Activated CD4-positive, alpha-beta T cell treated with anti-CD3 and anti-CD28 coated beads for 36 hours (primary cell): ENCODE measurements around the gene SMIM44. TPM values are rescaled to one million over a fixed set of nuclear protein-coding genes. Genes with fewer than 3 reads are reported as not detected.
"Not testable (repeated sequence)": the region's sequence is repeated elsewhere in the genome, so short reads cannot be mapped to it uniquely, and the experiment has no call there.

Experiments used
- ATAC-seq: fragments of 200-7000 bp; cut with Tn5 transposase; one replicate; pipeline ENCODE4 v1.10.0; 2021; ENCODE audit warnings: mild to moderate bottlenecking, moderate library complexity
- CTCF ChIA-PET: fragments of 350-600 bp; sonication (Branson Sonifier 250); formaldehyde crosslinking; loops from one replicate; lab custom pipeline; 2021; ENCODE audit warnings: antibody characterized with exemption; lab: Charles Lee
- POLR2A ChIA-PET: fragments of 350-600 bp; sonication (Branson Sonifier 250); formaldehyde crosslinking; loops from one replicate; lab custom pipeline; 2021; ENCODE audit warnings: antibody characterized with exemption, inconsistent platforms; lab: Charles Lee
- DNase-seq: peaks from one replicate; pipeline ENCODE4 v3.0.0-alpha.2; 2020
- H3K27ac Mint-ChIP-seq: one replicate; pipeline ENCODE4 v1.8.0; 2021; ENCODE audit warnings: mixed read lengths
- H3K27me3 Mint-ChIP-seq: one replicate; pipeline ENCODE4 v1.8.0; 2021; ENCODE audit warnings: mixed read lengths
- H3K36me3 Mint-ChIP-seq: one replicate; pipeline ENCODE4 v1.8.0; 2021; ENCODE audit warnings: low read depth, mixed read lengths
- H3K4me1 Mint-ChIP-seq: one replicate; pipeline ENCODE4 v1.8.0; 2021; ENCODE audit warnings: mixed read lengths
- H3K4me3 Mint-ChIP-seq: one replicate; pipeline ENCODE4 v1.8.0; 2021; ENCODE audit warnings: mild to moderate bottlenecking, moderate library complexity, mixed read lengths
- H3K9me3 Mint-ChIP-seq: one replicate; pipeline ENCODE4 v1.8.0; 2021; ENCODE audit warnings: low read depth, mixed read lengths
- intact Hi-C, 2 experiments: fragments of 100-400 bp; cut with DNase I in 1 of 2; cut with micrococcal nuclease in 1 of 2; formaldehyde crosslinking; loops; one replicate each; pipeline versions ENCODE4 v1.14.2 to v1.15.1; 2022 to 2024; cut with DNase I, micrococcal nuclease
- total RNA-seq, 2 experiments: library from RNA; stranded (reverse); gene quantifications; one replicate each; pipeline ENCODE4 v1.2.3, GENCODE V29; 2021

Gene SMIM44
- total RNA-seq, 2 experiments from 2014 or later = not detected

DNA sequence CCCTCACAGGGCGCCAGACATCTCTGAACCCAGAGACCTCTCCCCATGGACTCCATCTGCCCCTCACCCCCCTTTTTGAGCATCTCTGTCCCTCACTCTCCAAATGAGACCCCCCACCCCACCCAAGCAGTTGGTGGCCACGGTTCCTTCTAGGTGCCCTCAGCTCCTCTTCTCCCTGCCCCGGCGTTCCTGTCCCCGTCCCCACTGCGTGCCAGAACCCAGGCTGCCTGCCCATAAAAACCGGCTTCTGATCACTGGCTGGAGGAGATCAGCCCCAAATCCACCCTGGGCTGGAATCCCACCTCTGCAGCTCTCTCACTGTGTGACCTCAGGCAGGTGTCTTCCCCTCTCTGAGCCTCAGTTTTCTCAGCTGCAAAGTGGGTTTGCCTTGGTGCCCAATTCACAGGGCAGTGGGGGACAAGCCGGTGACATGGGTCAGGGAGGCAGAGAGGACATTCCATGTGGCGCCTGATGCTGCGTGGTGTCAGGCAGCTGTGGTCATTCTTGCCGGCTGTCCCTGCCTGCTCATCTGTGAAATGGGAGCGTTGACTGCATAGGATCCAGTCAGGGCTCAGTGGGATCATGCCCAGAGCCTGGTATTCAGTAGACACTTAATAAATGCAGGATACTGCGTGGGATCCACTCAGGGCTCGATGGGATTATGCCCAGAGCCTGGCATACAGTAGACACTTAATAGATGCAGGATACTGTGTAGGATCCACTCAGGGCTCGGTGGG, 28.4 kb downstream of the SMIM44 start:
- Mint-ChIP-seq H3K4me3 (no peak overlapping the region), H3K9me3 (no peaks in the 10 kb centered on the region), H3K27ac (no peak overlapping the region), H3K27me3 (no peaks in the 10 kb centered on the region), H3K4me1 (no peaks in the 10 kb centered on the region), H3K36me3 (peaks cover 15% of the 10 kb centered on the region)
- no peak for ATAC-seq
- intact Hi-C loops = no loop called here
- ChIA-PET CTCF (interaction anchor here (0.6 kb wide), 1 partner anchor 638 kb away, joined by 3 read pairs; no protein-coding TSS in a partner anchor), POLR2A (no interaction called here)
- DNase-seq = no peak

DNA sequence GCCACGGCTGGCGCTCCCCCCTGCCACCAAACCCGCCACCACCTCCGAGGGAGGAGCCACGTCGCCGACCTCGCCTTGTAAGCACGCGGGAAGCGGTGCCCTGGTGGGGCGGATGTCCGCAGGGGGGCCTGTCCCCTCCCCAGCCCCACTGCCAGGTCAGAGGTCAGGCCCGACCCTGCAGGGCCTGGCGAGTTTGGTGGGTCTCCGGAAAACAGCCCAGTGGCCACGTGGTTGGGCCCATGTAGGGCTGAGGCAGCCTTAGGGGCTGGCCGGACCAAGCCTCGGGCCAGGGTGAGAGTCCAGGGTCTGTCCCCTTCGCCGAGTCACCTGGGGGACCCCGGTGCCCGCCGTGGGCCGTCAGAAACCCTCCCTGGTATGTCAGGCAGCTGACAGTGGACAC, 29.4 kb downstream of the SMIM44 start:
- ATAC-seq (no peak), DNase-seq (no peak)
- no peak overlapping the region for H3K27ac Mint-ChIP-seq
- CTCF ChIA-PET = no interaction called here
- no peaks in the 10 kb centered on the region for H3K4me1 Mint-ChIP-seq
- POLR2A ChIA-PET = no interaction called here
- peaks cover 17% of the 10 kb centered on the region for H3K36me3 Mint-ChIP-seq
- no peaks in the 10 kb centered on the region for H3K9me3 Mint-ChIP-seq
- H3K27me3 Mint-ChIP-seq = no peaks in the 10 kb centered on the region
- H3K4me3 Mint-ChIP-seq = no peak overlapping the region
- intact Hi-C loops = no loop called here

DNA sequence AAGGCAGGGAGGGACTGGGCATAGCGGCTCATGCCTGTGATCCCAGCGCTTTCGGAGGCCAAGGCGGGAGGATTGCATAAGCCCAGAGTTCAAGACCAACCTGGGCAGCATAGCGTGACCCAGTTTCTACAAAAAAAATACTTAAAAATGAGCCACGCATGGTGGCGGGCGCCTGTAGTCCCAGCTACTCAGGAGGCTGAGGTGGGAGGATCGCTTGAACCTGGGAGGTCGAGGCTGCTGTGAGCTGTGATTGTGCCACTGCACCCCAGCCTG, 30.4 kb downstream of the SMIM44 start:
- H3K4me1 Mint-ChIP-seq, POLR2A ChIA-PET, H3K9me3 Mint-ChIP-seq, DNase-seq, H3K4me3 Mint-ChIP-seq, H3K27me3 Mint-ChIP-seq, ATAC-seq, H3K27ac Mint-ChIP-seq, intact Hi-C loops: not testable (repeated sequence)
- peaks cover 17% of the 10 kb centered on the region for H3K36me3 Mint-ChIP-seq
- CTCF ChIA-PET = interaction anchor here (0.7 kb wide), 1 partner anchor 24 kb away, joined by 3 read pairs; no protein-coding TSS in a partner anchor

DNA sequence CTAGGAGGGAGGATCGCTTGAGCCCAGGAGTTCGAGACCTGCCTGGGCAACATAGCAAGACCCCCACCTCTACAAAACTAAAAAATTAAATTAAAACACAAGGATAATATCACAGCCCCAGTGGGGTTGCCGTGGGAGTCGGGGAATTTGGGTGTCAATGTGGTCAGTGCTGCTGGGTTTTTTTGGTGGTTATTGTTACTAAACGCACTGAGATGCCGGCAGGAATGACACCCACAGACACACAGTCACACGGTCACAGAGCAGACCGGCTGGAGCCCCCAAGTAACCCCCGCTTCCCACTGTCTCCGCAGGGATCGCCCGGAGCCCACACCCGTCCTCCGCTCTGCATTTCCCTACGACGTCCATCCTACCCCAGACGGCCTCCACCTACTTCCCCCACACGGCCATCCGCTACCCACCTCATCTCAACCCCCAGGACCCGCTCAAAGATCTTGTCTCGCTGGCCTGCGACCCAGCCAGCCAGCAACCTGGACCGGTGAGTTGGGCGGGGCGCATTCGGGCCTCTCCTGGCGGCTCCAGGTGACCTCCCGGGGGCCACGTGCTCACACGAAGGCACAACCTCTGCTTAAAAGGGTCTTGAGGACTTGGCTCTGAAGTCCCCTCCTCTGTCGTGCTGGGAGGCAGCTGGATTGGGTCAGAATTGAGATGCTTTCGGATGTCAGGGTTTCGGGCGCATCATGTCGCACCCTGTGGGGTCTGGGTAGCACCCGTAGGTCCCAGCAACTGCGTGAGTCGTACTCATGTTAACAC, 30.9 kb downstream of the SMIM44 start:
- DNase-seq = no peak
- Mint-ChIP-seq H3K9me3 (no peaks in the 10 kb centered on the region), H3K4me3 (no peak overlapping the region), H3K27me3 (no peaks in the 10 kb centered on the region), H3K27ac (no peak overlapping the region), H3K4me1 (no peaks in the 10 kb centered on the region), H3K36me3 (peaks cover 17% of the 10 kb centered on the region)
- no peak for ATAC-seq
- CTCF ChIA-PET = no interaction called here
- POLR2A ChIA-PET = no interaction called here
- intact Hi-C loops = no loop called here

DNA sequence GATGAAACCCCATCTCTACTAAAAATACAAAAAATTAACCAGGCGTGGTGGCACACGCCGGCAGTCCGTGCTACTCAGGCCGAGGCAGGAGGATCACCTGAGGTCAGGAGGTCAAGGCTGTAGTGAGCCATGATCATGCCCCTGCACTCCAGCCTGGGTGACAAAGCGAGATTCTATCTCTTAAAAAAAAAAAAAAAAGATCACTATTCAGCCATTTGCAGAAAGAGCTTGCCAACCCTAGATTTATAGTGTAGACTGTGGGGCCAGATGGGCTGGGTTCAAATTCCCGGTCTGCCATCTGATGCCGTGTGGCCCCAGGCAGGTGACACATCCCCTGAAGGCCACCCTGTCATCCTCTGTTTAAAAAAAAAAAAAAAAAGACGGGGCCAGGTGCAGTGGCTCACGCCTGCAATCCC, 31.8 kb downstream of the SMIM44 start:
- no peaks in the 10 kb centered on the region for H3K27me3 Mint-ChIP-seq
- no peak overlapping the region for H3K27ac Mint-ChIP-seq
- H3K36me3 Mint-ChIP-seq = peaks cover 17% of the 10 kb centered on the region
- no peak overlapping the region for H3K4me3 Mint-ChIP-seq
- intact Hi-C loops = no loop called here
- no peaks in the 10 kb centered on the region for H3K9me3 Mint-ChIP-seq
- ATAC-seq (no peak), DNase-seq (no peak)
- ChIA-PET POLR2A (no interaction called here), CTCF (interaction anchor here (0.7 kb wide), 1 partner anchor 434 kb away, joined by 3 read pairs; no protein-coding TSS in a partner anchor)
- no peaks in the 10 kb centered on the region for H3K4me1 Mint-ChIP-seq

DNA sequence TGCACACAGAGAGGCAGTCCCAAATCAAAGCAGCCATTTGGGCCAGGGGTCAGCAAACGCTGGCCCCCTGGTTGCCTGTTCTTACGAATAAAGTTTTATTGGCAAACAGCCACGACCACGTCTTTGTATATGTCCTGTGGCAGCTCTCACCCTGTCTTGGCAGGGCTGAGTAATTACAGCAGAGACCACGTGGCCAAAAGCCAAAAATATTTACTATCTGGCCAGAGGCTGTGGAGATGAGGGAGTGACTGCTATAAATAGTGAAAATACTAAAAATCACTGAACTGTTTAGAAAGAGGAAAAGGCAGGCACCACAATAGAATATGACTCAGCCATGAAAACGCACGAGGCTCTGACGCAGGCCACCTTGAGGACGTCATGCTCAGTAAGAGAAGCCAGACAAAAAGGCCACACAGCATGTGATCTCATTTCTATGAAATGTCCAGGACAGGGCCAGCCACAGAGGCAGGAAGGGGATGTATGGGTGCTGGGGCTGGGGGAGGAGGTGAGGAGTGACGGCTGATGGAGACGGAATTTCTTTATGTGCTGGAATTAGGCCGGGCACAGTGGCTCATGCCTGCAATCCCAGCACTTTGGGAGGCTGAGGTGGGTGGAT, 32.3 kb downstream of the SMIM44 start:
- no peak for DNase-seq
- ChIA-PET POLR2A (no interaction called here), CTCF (interaction anchor here (0.7 kb wide), 1 partner anchor 433 kb away, joined by 3 read pairs; no protein-coding TSS in a partner anchor)
- no peaks in the 10 kb centered on the region for H3K4me1 Mint-ChIP-seq
- no peaks in the 10 kb centered on the region for H3K27me3 Mint-ChIP-seq
- no peaks in the 10 kb centered on the region for H3K9me3 Mint-ChIP-seq
- no peak overlapping the region for H3K4me3 Mint-ChIP-seq
- H3K27ac Mint-ChIP-seq = no peak overlapping the region
- intact Hi-C loops = no loop called here
- no peak for ATAC-seq
- H3K36me3 Mint-ChIP-seq = peaks cover 17% of the 10 kb centered on the region

DNA sequence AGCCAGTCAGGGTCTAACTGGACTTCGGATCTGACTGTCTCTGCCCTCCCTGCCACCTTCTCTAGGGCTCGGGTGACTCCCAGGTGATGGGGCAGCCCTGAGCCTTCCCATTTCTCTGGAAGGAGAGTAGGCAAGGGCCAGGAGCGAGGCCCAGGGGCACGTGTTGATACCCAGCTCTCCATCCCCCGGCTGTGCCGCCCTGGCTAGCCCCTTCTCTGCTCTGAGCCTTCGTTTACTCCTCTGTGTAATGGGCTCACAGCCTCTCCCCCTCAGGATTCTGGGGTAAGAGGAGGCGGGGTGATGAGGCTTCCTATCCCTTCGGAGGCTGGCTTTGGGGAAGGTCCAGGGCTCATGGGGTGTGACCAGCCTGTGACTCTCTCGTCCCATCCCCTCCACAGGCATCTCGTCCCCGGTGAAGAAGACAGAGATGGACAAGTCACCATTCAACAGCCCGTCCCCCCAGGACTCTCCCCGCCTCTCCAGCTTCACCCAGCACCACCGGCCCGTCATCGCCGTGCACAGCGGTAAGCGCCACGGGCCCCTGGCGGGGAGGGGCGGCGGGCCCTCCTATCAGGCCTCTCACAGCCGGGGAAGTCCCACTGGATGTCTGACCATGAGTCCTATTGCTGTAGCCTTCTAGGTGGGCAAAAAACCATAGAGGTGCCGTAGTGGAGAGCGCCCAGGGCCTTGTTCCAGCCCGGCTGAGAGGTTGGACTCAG, 34.5 kb downstream of the SMIM44 start:
- ChIA-PET CTCF (no interaction called here), POLR2A (no interaction called here)
- H3K4me3 Mint-ChIP-seq = no peak overlapping the region
- peaks cover 17% of the 10 kb centered on the region for H3K36me3 Mint-ChIP-seq
- no peaks in the 10 kb centered on the region for H3K27me3 Mint-ChIP-seq
- intact Hi-C loops = no loop called here
- ATAC-seq (no peak), DNase-seq (no peak)
- no peak overlapping the region for H3K27ac Mint-ChIP-seq
- H3K9me3 Mint-ChIP-seq = no peaks in the 10 kb centered on the region
- peaks cover 3% of the 10 kb centered on the region for H3K4me1 Mint-ChIP-seq

DNA sequence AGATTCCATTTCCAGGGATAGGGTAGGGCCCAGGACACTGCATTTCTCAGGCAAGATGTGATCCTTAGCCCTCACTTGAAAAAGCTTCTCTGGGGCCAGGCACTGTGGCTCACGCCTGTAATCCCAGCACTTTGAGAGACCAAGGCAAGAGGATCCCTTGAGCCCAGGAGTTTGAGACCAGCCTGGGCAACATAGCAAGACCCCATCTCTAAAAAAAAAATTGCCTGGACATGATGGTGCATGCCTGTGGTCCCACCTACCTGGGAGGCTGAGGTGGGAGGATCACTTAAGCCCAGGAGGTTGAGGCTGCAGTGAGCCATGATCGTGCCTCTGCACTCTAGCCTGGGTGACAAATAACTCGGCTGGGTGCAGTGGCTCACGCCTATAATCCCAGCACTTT, 36.6 kb downstream of the SMIM44 start:
- H3K36me3 Mint-ChIP-seq, ATAC-seq, DNase-seq, H3K27me3 Mint-ChIP-seq, H3K4me3 Mint-ChIP-seq, H3K4me1 Mint-ChIP-seq, intact Hi-C loops, POLR2A ChIA-PET, H3K9me3 Mint-ChIP-seq, H3K27ac Mint-ChIP-seq: not testable (repeated sequence)
- CTCF ChIA-PET = interaction anchor here (0.5 kb wide), 1 partner anchor 142 kb away, joined by 3 read pairs; no protein-coding TSS in a partner anchor

DNA sequence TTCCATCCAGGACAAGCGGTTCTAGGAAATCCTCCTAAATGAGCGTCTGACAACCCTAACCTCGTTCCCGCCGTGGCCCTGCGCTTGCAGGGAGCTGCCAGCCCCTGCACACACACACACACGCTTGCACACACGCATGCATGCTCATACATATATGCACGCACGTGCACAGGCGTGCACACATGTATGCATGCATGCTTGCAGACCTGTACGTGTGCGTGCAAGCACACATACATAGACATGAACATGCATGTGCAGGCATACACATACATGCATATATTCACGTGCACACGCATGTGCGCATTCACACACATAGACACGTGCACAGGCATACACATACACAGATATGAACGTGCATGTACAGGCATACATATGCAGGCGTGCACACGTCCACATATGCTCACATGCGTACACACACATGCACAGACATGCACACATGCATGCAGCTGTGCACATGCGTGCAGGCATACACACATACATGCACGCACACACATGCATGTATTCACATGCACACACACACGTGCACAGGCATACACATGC, 38.5 kb downstream of the SMIM44 start:
- Mint-ChIP-seq H3K4me1 (peaks cover 8% of the 10 kb centered on the region), H3K36me3 (peaks cover 3% of the 10 kb centered on the region), H3K4me3 (no peak overlapping the region), H3K27me3 (no peaks in the 10 kb centered on the region), H3K9me3 (no peaks in the 10 kb centered on the region), H3K27ac (no peak overlapping the region)
- ATAC-seq = no peak
- ChIA-PET CTCF (no interaction called here), POLR2A (interaction anchor here (0.7 kb wide), 1 partner anchor 9 kb away, joined by 3 read pairs; no protein-coding TSS in a partner anchor)
- intact Hi-C loops = no loop called here
- no peak for DNase-seq

DNA sequence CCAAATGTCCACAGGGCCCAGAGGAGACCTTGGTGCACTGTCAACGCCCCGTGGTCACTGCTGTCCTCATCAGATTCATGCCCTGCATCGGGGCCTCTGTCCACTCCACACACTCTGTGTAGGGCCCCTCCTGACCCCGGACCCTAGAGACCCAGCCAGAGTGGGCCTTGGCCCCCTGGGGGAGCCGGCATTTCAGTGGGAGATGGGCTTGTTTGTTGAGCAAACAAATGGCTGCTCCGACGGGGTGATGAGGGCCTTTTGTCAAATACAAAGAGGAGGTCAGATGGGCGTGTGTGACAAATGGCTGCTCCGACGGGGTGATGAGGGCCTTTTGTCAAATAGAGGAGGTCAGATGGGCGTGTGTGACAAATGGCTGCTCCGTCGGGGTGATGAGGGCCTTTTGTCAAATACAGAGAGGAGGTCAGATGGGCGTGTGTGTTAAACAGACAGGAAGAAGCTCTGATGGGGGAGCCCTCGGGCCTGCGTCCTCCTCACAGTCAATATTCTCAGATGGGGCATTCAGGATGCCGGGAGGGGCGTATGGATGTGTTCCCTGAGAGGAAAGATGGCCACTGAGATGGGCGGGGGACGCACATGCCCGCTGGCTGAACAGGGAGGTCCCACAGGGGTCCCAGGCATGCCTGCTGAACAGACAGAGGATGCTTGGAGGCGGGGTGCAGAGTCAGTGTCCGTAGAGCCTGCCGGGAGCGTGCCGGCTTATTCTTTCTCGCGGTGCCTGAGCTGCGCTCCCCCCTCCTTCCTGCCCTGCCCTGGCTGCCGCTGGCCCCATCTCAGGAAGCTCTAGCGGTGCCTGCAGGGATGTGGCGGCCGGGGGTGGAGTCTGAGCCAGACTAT, 39.2 kb downstream of the SMIM44 start:
- ChIA-PET POLR2A (interaction anchor here (0.7 kb wide), 1 partner anchor 9 kb away, joined by 3 read pairs; no protein-coding TSS in a partner anchor), CTCF (no interaction called here)
- Mint-ChIP-seq H3K4me1 (peaks cover 8% of the 10 kb centered on the region), H3K27ac (no peak overlapping the region), H3K4me3 (no peak overlapping the region), H3K36me3 (peaks cover 2% of the 10 kb centered on the region), H3K9me3 (no peaks in the 10 kb centered on the region), H3K27me3 (no peaks in the 10 kb centered on the region)
- intact Hi-C loops = no loop called here
- no peak for ATAC-seq
- DNase-seq = no peak
